Body of pancreas (tissue), 4 donors: ENCODE measurements around the gene TXNRD2. TPM values are rescaled to one million over a fixed set of nuclear protein-coding genes. Genes with fewer than 3 reads are reported as not detected.

Source experiments
- ATAC-seq: fragments of 150-250 bp; one replicate; pipeline ENCODE4 v1.9.1; 2016
- DNase-seq, 4 donors: peaks; one replicate each; pipeline ENCODE4 v3.0.0-alpha.2; 2019
- H3K27ac ChIP-seq, 4 donors: fragments of 200-600 bp; sonication (generic); 1 replicate in 3 of 4; 2 replicates in 1 of 4; pipeline versions ENCODE4 v1.5.1 to v1.6.1; 2016 to 2019; ENCODE audit warnings: mild to moderate bottlenecking in 1 of 4, mixed read lengths in 1 of 4, moderate library complexity in 1 of 4
- H3K27me3 ChIP-seq, 2 donors: fragments of 200-600 bp; sonication (generic); one replicate each; pipeline ENCODE4 v1.6.0; 2016; ENCODE audit warnings: mild to moderate bottlenecking in 1 of 2
- H3K36me3 ChIP-seq, 2 donors: fragments of 200-600 bp; sonication (generic); replicated peaks in 1 of 2; 2 replicates each; pipeline ENCODE4 v1.5.1; 2016; ENCODE audit warnings: low read depth in 2 of 2; ENCODE audit not compliant: insufficient read depth in 1 of 2
- H3K4me1 ChIP-seq: fragments of 200-600 bp; sonication (generic); one replicate; pipeline ENCODE4 v1.6.0; 2016
- H3K4me3 ChIP-seq, 2 donors: fragments of 200-600 bp; sonication (generic); 1 replicate in 1 of 2; 2 replicates in 1 of 2; pipeline ENCODE4 v1.5.1; 2016 to 2019
- H3K9me3 ChIP-seq, 3 donors: fragments of 200-600 bp; sonication (generic); 1 replicate in 2 of 3; 2 replicates in 1 of 3; pipeline ENCODE4 v1.5.1; 2016
- POLR2A ChIP-seq, 3 donors: fragments of 450-650 bp; IDR thresholded peaks; one replicate each; pipeline ENCODE4 v1.6.1; 2016; ENCODE audit warnings: antibody characterized with exemption in 3 of 3, mild to moderate bottlenecking in 2 of 3
- WGBS, 2 donors: methylation state at CpG; one replicate each; pipeline ENCODE4 v1.1.5; 2017; 5-methylcytosine and 5-hydroxymethylcytosine counted together
- intact Hi-C: fragments of 100-400 bp; cut with DNase I; formaldehyde crosslinking; loops from one replicate; pipeline ENCODE4 v1.15.1; 2023
- total RNA-seq, 2 donors: library from RNA; depleted of rRNA; stranded (reverse); fragments of >200 nt; gene quantifications; one replicate each; pipeline ENCODE4 v1.1.0, GENCODE V29; 2016
- TF ChIP-seq, protein P1 (sequence below), 7 experiments: fragments of 450-650 bp in 4 of 7; fragments of 200-600 bp in 3 of 7; sonication (generic) in 3 of 7; IDR thresholded peaks; one replicate each; pipeline ENCODE4 v1.5.1; 2016 to 2019; ENCODE audit warnings: antibody characterized with exemption in 7 of 7

Gene TXNRD2
- total RNA-seq, 2 donors from 2014 or later, result 22.1 to 23.6 TPM

GRCh38 chr22:19915287-19915954 lies 26.2 kb downstream of the TXNRD2 start:
- H3K9me3 ChIP-seq, result no peaks in the 10 kb centered on the region
- ATAC-seq (no peak), DNase-seq (no peak)
- peaks cover 7 to 24% of the 10 kb centered on the region in 2 donors for H3K36me3 ChIP-seq
- intact Hi-C loops, result no loop called here
- no peak overlapping the region for H3K4me3 ChIP-seq
- no peaks in the 10 kb centered on the region for H3K27me3 ChIP-seq
- 85 to 89% methylated on average over 11 to 13 of the region's 13 CpGs for WGBS, 2 donors
- no peaks in the 10 kb centered on the region for H3K4me1 ChIP-seq
- TF ChIP-seq, protein P1, sequence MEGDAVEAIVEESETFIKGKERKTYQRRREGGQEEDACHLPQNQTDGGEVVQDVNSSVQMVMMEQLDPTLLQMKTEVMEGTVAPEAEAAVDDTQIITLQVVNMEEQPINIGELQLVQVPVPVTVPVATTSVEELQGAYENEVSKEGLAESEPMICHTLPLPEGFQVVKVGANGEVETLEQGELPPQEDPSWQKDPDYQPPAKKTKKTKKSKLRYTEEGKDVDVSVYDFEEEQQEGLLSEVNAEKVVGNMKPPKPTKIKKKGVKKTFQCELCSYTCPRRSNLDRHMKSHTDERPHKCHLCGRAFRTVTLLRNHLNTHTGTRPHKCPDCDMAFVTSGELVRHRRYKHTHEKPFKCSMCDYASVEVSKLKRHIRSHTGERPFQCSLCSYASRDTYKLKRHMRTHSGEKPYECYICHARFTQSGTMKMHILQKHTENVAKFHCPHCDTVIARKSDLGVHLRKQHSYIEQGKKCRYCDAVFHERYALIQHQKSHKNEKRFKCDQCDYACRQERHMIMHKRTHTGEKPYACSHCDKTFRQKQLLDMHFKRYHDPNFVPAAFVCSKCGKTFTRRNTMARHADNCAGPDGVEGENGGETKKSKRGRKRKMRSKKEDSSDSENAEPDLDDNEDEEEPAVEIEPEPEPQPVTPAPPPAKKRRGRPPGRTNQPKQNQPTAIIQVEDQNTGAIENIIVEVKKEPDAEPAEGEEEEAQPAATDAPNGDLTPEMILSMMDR (IDR thresholded peaks at IDR 0.05), result no peak
- no peak for TF ChIP-seq POLR2A (IDR thresholded peaks at IDR 0.05)
- no peak overlapping the region for H3K27ac ChIP-seq

DNA sequence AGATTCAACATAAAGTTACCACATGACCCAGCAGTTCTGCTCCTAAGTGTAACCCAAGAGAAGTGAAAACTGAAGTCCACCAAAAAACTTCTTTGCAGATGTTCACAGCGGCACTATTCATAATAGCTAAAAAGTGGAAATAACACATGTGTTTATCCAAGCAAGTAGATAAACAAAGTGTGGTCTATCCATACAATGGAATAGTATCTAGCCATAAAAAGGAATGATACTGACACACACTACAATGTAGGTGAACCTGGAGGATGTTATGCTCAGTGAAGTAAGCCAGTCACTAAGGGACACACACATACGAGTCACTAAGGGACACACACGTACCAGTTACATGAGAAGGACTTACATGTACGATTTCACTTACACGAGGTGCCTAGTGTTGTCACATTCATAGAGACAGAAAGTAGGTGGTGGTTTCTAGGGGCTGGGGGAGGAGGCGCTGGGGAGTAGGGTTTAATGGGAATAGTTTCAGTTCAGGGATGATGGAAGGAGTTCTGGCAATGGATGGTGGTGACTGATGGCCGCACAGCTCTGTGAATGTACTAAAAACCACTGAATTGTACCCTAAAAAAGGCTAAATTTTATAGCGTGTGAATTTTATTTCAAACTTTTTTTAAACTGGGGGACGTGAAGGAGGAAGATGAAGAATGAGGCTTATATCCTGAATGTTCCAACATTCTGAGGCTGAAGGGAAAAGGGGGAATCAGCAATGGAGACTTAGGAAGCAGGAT lies 27.2 kb downstream of the TXNRD2 start:
- H3K4me1 ChIP-seq, result no peaks in the 10 kb centered on the region
- no peaks in the 10 kb centered on the region for H3K27me3 ChIP-seq
- 92 to 93% methylated on average over 9 of the region's 9 CpGs for WGBS, 2 donors
- no peaks in the 10 kb centered on the region for H3K9me3 ChIP-seq
- no peak overlapping the region for H3K27ac ChIP-seq
- H3K36me3 ChIP-seq, result peaks cover 7 to 24% of the 10 kb centered on the region in 2 donors
- no peak for TF ChIP-seq POLR2A (IDR thresholded peaks at IDR 0.05)
- TF ChIP-seq, protein P1 (IDR thresholded peaks at IDR 0.05), result no peak
- ATAC-seq (no peak), DNase-seq (no peak)
- no peak overlapping the region for H3K4me3 ChIP-seq
- intact Hi-C loops, result no loop called here

DNA sequence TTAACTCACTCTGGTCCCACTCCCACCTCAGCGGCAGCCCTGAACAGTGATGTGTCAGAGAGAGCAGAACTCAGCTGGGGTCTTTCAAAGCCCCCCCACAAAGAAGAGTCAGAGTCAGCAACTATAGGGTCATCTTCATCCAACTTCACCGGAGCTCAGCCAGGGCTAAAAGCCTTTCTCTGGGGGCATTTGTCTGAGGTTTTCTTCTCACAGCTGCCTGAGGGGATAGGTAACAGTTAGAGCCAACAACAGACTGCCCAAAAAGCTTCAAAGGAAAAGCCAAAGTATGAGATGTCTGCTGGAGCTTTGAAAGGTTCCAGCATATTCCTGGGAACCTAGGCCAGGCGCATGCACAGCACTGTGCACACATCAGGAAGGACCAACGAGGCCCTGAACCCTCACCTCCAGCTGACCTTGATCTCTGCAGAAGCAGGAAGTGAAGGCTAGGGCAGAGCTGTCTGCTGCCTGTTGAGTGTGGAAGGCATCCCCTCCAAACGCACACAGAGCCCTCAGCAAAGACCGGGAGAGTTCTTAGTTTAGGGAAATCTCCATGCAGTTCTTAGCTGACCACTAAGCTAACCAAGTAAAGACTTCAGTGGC lies 28.2 kb downstream of the TXNRD2 start:
- no peaks in the 10 kb centered on the region for H3K4me1 ChIP-seq
- H3K36me3 ChIP-seq, result peaks cover 7 to 22% of the 10 kb centered on the region in 2 donors
- ATAC-seq, result no peak
- 91 to 93% methylated on average over 6 of the region's 6 CpGs for WGBS, 2 donors
- DNase-seq, result no peak
- no peaks in the 10 kb centered on the region for H3K27me3 ChIP-seq
- intact Hi-C loops, result no loop called here
- no peak overlapping the region for H3K4me3 ChIP-seq
- H3K9me3 ChIP-seq, result no peaks in the 10 kb centered on the region
- no peak overlapping the region for H3K27ac ChIP-seq
- no peak for TF ChIP-seq POLR2A (IDR thresholded peaks at IDR 0.05)
- TF ChIP-seq, protein P1 (IDR thresholded peaks at IDR 0.05), result no peak

GRCh38 chr22:19912271-19912999 lies 29.2 kb downstream of the TXNRD2 start:
- intact Hi-C loops, result no loop called here
- TF ChIP-seq POLR2A (IDR thresholded peaks at IDR 0.05), result no peak
- TF ChIP-seq, protein P1 (IDR thresholded peaks at IDR 0.05), result no peak

More at GRCh38 chr22:19912271-19912999, 29.2 kb downstream of the TXNRD2 start:
- ATAC-seq, result no peak
- H3K36me3 ChIP-seq, result peaks cover 7 to 15% of the 10 kb centered on the region in 2 donors
- no peak overlapping the region for H3K27ac ChIP-seq
- H3K27me3 ChIP-seq, result no peaks in the 10 kb centered on the region
- no peak overlapping the region for H3K4me3 ChIP-seq
- 79 to 84% methylated on average over 15 to 20 of the region's 20 CpGs for WGBS, 2 donors
- H3K4me1 ChIP-seq, result no peaks in the 10 kb centered on the region
- H3K9me3 ChIP-seq, result no peaks in the 10 kb centered on the region
- DNase-seq, result no peak
